DOHH2 (cell line): ENCODE results near the gene PRKCH.

Experiments used
- H3F3A ChIP-seq: fragments of 200-600 bp; sonication (generic), shearing (Covaris generic); 2 replicates; pipeline ENCODE4 v1.6.0; 2016; ENCODE audit warnings: antibody characterized with exemption, mild to moderate bottlenecking; ENCODE audit not compliant: control insufficient read depth, insufficient read depth
- H3K27ac ChIP-seq: fragments of 200-600 bp; sonication (generic); 2 replicates; pipeline ENCODE4 v1.5.1; 2014; ENCODE audit warnings: low read depth, mild to moderate bottlenecking, low read length, moderate library complexity
- H3K27me3 ChIP-seq: fragments of 200-600 bp; sonication (generic); 2 replicates; pipeline ENCODE4 v1.6.1; 2014; ENCODE audit warnings: mild to moderate bottlenecking, low read length, mixed read lengths; ENCODE audit not compliant: control insufficient read depth
- H3K36me3 ChIP-seq: fragments of 200-600 bp; sonication (generic); 2 replicates; pipeline ENCODE4 v1.6.1; 2014; ENCODE audit warnings: mild to moderate bottlenecking, low read length, moderate library complexity, mixed read lengths; ENCODE audit not compliant: control insufficient read depth
- H3K4me1 ChIP-seq: fragments of 200-600 bp; sonication (generic); 2 replicates; pipeline ENCODE4 v1.6.1; 2014; ENCODE audit warnings: mild to moderate bottlenecking, low read length, mixed read lengths; ENCODE audit not compliant: control insufficient read depth
- H3K4me2 ChIP-seq: fragments of 200-600 bp; sonication (generic); 2 replicates; pipeline ENCODE4 v1.6.0; 2014; ENCODE audit warnings: mild to moderate bottlenecking, low read length, moderate library complexity
- H3K4me3 ChIP-seq: fragments of 200-600 bp; sonication (generic); 2 replicates; pipeline ENCODE4 v1.5.1; 2014; ENCODE audit warnings: mild to moderate bottlenecking, low read length, mixed read lengths
- H3K79me2 ChIP-seq: fragments of 200-600 bp; sonication (generic); 2 replicates; pipeline ENCODE4 v1.6.1; 2014; ENCODE audit warnings: mild to moderate bottlenecking, low read length, mixed read lengths; ENCODE audit not compliant: control insufficient read depth
- H3K9me2 ChIP-seq: fragments of 200-600 bp; sonication (generic); replicated peaks from 2 replicates; pipeline ENCODE4 v1.6.1; 2014; ENCODE audit warnings: mild to moderate bottlenecking, low read length, mixed read lengths; ENCODE audit not compliant: control insufficient read depth
- H3K9me3 ChIP-seq: fragments of 200-600 bp; sonication (generic); 2 replicates; pipeline ENCODE4 v1.6.1; 2014; ENCODE audit warnings: antibody characterized with exemption, low read length, mixed read lengths; ENCODE audit not compliant: control insufficient read depth, insufficient read depth
- H4K20me1 ChIP-seq: fragments of 200-600 bp; sonication (generic); 2 replicates; pipeline ENCODE4 v1.6.0; 2014; ENCODE audit warnings: low read depth, mild to moderate bottlenecking, antibody characterized with exemption, low read length, moderate library complexity; ENCODE audit not compliant: control insufficient read depth, insufficient read depth
- CTCF ChIP-seq: fragments of 200-600 bp; sonication (generic); IDR thresholded peaks from one replicate; pipeline ENCODE4 v1.5.1; 2014; ENCODE audit warnings: antibody characterized with exemption, mild to moderate bottlenecking, low read depth, low read length; ENCODE audit not compliant: poor library complexity, severe bottlenecking
- EZH2phosphoT487 ChIP-seq: fragments of 200-600 bp; sonication (generic); IDR thresholded peaks from 2 replicates; pipeline ENCODE4 v1.6.1; 2017; ENCODE audit warnings: borderline replicate concordance, mild to moderate bottlenecking, antibody characterized with exemption, low read length, moderate library complexity, mixed read lengths

PRKCH gene

GRCh38 chr14:61589691-61590581 is 268.6 kb downstream of the PRKCH start:
- H3K4me1 ChIP-seq = peaks cover 40% of the 10 kb centered on the region

GRCh38 chr14:61591862-61592261 is 270.5 kb downstream of the PRKCH start:
- Histone ChIP-seq H3K4me1 (peaks cover 42% of the 10 kb centered on the region), H3K27ac (no peak overlapping the region), H3K36me3 (no peaks in the 10 kb centered on the region), H3K4me3 (no peak overlapping the region), H3K79me2 (no peaks in the 10 kb centered on the region), H3K9me3 (no peaks in the 10 kb centered on the region), H3K4me2 (no peak overlapping the region), H3F3A (no peaks in the 10 kb centered on the region), H3K27me3 (no peaks in the 10 kb centered on the region), H3K9me2 (no peaks in the 10 kb centered on the region), H4K20me1 (no peaks in the 10 kb centered on the region)
- TF ChIP-seq CTCF = no peak
- no peak for TF ChIP-seq EZH2phosphoT487

More at GRCh38 chr14:61589691-61590581, 268.6 kb downstream of the PRKCH start:
- Histone ChIP-seq H3K4me3 (peak overlapping the region; percentile 17; the same call in 1 of the 2 replicates), H3K9me3 (no peaks in the 10 kb centered on the region), H3F3A (no peaks in the 10 kb centered on the region), H3K27ac (no peak overlapping the region), H3K27me3 (no peaks in the 10 kb centered on the region), H3K4me2 (peak overlapping the region; percentile 45), H3K79me2 (no peaks in the 10 kb centered on the region), H4K20me1 (no peaks in the 10 kb centered on the region), H3K9me2 (no peaks in the 10 kb centered on the region), H3K36me3 (no peaks in the 10 kb centered on the region)
- no peak for TF ChIP-seq EZH2phosphoT487
- TF ChIP-seq CTCF = no peak

- H3K36me3 ChIP-seq = no peaks in the 10 kb centered on the region
- H3K9me3 ChIP-seq = no peaks in the 10 kb centered on the region
- H4K20me1 ChIP-seq = no peaks in the 10 kb centered on the region
- H3K4me3 ChIP-seq = no peak overlapping the region
- H3K9me2 ChIP-seq = no peaks in the 10 kb centered on the region
- H3F3A ChIP-seq = no peaks in the 10 kb centered on the region
- no peak for TF ChIP-seq EZH2phosphoT487
- no peak for TF ChIP-seq CTCF
- peaks cover 45% of the 10 kb centered on the region for H3K4me1 ChIP-seq
- H3K27ac ChIP-seq = no peak overlapping the region
- no peaks in the 10 kb centered on the region for H3K27me3 ChIP-seq
- H3K4me2 ChIP-seq = no peak overlapping the region
- no peaks in the 10 kb centered on the region for H3K79me2 ChIP-seq
Observed at GRCh38 chr14:61593330-61593729, 272.0 kb downstream of the PRKCH start.
